Hepatocyte (in vitro differentiated cells): ENCODE data around the gene MEI4. TPM values are rescaled to one million over a fixed set of nuclear protein-coding genes. Genes with fewer than 3 reads are reported as not detected.

Experiments used
- DNase-seq: peaks from one replicate; pipeline ENCODE4 v3.0.0-alpha.2; 2016; ENCODE audit warnings: low spot score
- H2AFZ ChIP-seq: fragments of 200-600 bp; sonication (generic); 2 replicates; pipeline ENCODE4 v1.6.0; 2016; ENCODE audit warnings: antibody characterized with exemption, mild to moderate bottlenecking
- H3K27ac ChIP-seq: fragments of 200-600 bp; sonication (generic); 2 replicates; pipeline ENCODE4 v1.5.1; 2016; ENCODE audit warnings: mild to moderate bottlenecking
- H3K27me3 ChIP-seq: fragments of 200-600 bp; sonication (generic); 2 replicates; pipeline ENCODE4 v1.6.1; 2016
- H3K36me3 ChIP-seq: fragments of 200-600 bp; sonication (generic); replicated peaks from 2 replicates; pipeline ENCODE4 v1.5.1; 2016; ENCODE audit warnings: low read depth; ENCODE audit not compliant: insufficient read depth
- H3K4me1 ChIP-seq: fragments of 200-600 bp; sonication (generic); 2 replicates; pipeline ENCODE4 v1.5.1; 2016; ENCODE audit warnings: mild to moderate bottlenecking, moderate library complexity; ENCODE audit not compliant: insufficient read depth
- H3K4me2 ChIP-seq: fragments of 200-600 bp; sonication (generic); 2 replicates; pipeline ENCODE4 v1.6.0; 2016
- H3K4me3 ChIP-seq: fragments of 200-600 bp; sonication (generic); 2 replicates; pipeline ENCODE4 v1.5.1; 2016; ENCODE audit warnings: mild to moderate bottlenecking
- H3K79me2 ChIP-seq: fragments of 200-600 bp; sonication (generic); 2 replicates; pipeline ENCODE4 v1.6.0; 2017; ENCODE audit warnings: mild to moderate bottlenecking
- H3K9me2 ChIP-seq: fragments of 200-600 bp; sonication (generic); replicated peaks from 2 replicates; pipeline ENCODE4 v1.6.0; 2017; ENCODE audit warnings: mild to moderate bottlenecking; ENCODE audit not compliant: insufficient read depth
- H3K9me3 ChIP-seq: fragments of 200-600 bp; sonication (generic); 2 replicates; pipeline ENCODE4 v1.5.1; 2016; ENCODE audit warnings: low read depth, mild to moderate bottlenecking
- H4K20me1 ChIP-seq: fragments of 200-600 bp; sonication (generic); 2 replicates; pipeline ENCODE4 v1.6.0; 2016; ENCODE audit warnings: mild to moderate bottlenecking; ENCODE audit not compliant: insufficient read depth, poor library complexity, severe bottlenecking
- EZH2 ChIP-seq: fragments of 200-600 bp; sonication (generic); IDR thresholded peaks from 2 replicates; pipeline ENCODE4 v1.6.1; 2016; ENCODE audit warnings: antibody characterized with exemption, mild to moderate bottlenecking, borderline replicate concordance
- EZH2phosphoT487 ChIP-seq: fragments of 200-600 bp; sonication (generic); IDR thresholded peaks from one replicate; pipeline ENCODE4 v1.6.1; 2018; ENCODE audit warnings: antibody characterized with exemption, mild to moderate bottlenecking, low read depth, moderate library complexity; ENCODE audit not compliant: unreplicated experiment, severe bottlenecking
- WGBS: methylation state at CpG from one replicate; pipeline ENCODE4 v1.1.6; 2016; ENCODE audit warnings: low lambda C conversion rate; ENCODE audit errors: missing lambda C conversion rate; 5-methylcytosine and 5-hydroxymethylcytosine counted together
- polyA plus RNA-seq: library from polyadenylated mRNA; unstranded; fragments of >200 nt; fragmentation: Nextera tagmentation; extraction: Ambion mirVana; gene quantifications from 2 replicates; pipeline ENCODE4 v1.2.1, GENCODE V29; 2016
- total RNA-seq: library from RNA; depleted of rRNA; stranded (reverse); fragments of >200 nt; gene quantifications from 2 replicates; pipeline ENCODE4 v1.2.3, GENCODE V29; 2014
- TF ChIP-seq, protein P1 (sequence below): fragments of 200-600 bp; sonication (generic); IDR thresholded peaks from 2 replicates; pipeline ENCODE4 v1.5.1; 2016; ENCODE audit warnings: antibody characterized with exemption, mild to moderate bottlenecking; ENCODE audit not compliant: poor library complexity

The MEI4 gene
- total and polyA plus RNA-seq, 2 experiments from 2014 or later = 0.27 TPM; not detected in 1

DNA sequence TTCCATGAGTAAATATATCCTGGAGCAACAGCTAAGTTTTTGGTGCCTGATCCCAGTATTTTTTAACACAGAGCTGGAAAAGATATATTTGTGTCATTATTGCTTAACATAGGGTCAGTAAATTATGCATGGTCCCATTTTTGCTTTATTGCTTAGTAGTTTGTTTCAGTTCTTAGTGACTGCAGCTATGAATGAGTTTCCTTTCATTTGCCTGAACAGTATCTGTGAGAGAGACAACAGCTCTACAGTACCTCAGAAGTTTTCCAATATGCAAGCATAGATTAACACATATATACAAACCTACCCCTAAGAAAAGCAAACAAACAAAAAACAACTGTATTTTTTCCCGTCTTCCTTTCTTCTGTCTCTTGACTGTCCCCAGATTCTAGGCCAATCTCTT is 160.3 kb downstream of the MEI4 start:
- Histone ChIP-seq H4K20me1 (no peaks in the 10 kb centered on the region), H2AFZ (no peak overlapping the region), H3K36me3 (no peaks in the 10 kb centered on the region), H3K79me2 (no peaks in the 10 kb centered on the region), H3K9me3 (no peaks in the 10 kb centered on the region), H3K4me1 (peaks cover 8% of the 10 kb centered on the region), H3K4me2 (no peak overlapping the region), H3K9me2 (no peaks in the 10 kb centered on the region), H3K27me3 (no peaks in the 10 kb centered on the region), H3K27ac (no peak overlapping the region), H3K4me3 (no peak overlapping the region)
- TF ChIP-seq EZH2phosphoT487 = no peak
- TF ChIP-seq EZH2 = no peak
- TF ChIP-seq, protein P1, sequence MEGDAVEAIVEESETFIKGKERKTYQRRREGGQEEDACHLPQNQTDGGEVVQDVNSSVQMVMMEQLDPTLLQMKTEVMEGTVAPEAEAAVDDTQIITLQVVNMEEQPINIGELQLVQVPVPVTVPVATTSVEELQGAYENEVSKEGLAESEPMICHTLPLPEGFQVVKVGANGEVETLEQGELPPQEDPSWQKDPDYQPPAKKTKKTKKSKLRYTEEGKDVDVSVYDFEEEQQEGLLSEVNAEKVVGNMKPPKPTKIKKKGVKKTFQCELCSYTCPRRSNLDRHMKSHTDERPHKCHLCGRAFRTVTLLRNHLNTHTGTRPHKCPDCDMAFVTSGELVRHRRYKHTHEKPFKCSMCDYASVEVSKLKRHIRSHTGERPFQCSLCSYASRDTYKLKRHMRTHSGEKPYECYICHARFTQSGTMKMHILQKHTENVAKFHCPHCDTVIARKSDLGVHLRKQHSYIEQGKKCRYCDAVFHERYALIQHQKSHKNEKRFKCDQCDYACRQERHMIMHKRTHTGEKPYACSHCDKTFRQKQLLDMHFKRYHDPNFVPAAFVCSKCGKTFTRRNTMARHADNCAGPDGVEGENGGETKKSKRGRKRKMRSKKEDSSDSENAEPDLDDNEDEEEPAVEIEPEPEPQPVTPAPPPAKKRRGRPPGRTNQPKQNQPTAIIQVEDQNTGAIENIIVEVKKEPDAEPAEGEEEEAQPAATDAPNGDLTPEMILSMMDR = no peak
- WGBS = 100% methylated on average over 1 of the region's 1 CpG
- no peak for DNase-seq

DNA sequence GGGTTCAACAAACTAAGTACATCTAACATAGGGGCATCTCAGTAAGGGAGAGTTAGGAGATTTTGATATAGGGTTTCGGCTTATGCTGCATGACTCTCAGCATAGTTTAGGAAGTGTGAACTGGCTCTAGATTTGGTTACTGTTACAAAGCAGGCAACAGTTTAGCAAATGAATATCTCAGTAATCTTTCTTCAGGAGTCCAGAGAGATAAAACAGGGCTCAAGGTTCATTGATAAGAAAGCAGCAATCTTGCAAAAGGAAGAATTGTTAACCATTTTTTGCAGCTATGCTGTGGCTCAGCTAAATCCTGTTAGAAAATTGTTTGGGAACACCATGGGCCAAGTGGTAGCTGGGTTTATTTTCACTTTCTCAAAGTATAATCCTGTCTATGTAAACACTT is 161.3 kb downstream of the MEI4 start:
- Histone ChIP-seq H3K79me2 (no peaks in the 10 kb centered on the region), H3K4me2 (peak overlapping the region; percentile 51), H3K4me1 (peaks cover 8% of the 10 kb centered on the region), H3K36me3 (no peaks in the 10 kb centered on the region), H3K27me3 (no peaks in the 10 kb centered on the region), H3K9me2 (no peaks in the 10 kb centered on the region), H3K9me3 (no peaks in the 10 kb centered on the region), H4K20me1 (no peaks in the 10 kb centered on the region), H3K4me3 (no peak overlapping the region), H2AFZ (no peak overlapping the region), H3K27ac (no peak overlapping the region)
- WGBS = 40% methylated on average over 1 of the region's 1 CpG
- no peak for TF ChIP-seq EZH2phosphoT487
- no peak for TF ChIP-seq EZH2
- TF ChIP-seq, protein P1 = no peak
- peak; percentile 7 for DNase-seq

DNA sequence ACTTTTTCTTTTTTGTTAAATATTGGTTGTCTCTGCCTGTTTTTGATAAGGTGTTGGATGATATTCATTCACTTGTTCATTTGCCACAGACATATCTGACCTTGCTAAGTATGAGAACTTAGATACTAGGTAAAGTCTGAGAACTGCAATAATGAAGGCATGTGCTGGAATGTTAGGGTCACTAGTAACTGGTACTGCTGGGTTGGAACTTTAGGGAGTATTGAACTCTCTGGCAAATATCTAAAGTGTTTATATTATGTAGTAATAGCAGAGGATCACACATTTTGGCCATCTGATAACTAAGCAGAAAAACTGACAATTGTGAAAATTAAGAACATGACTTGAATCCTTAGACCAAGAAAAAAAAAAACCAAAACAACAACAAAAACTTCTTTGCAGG is 162.7 kb downstream of the MEI4 start:
- no peaks in the 10 kb centered on the region for H3K36me3 ChIP-seq
- no peak overlapping the region for H3K27ac ChIP-seq
- no peaks in the 10 kb centered on the region for H3K9me2 ChIP-seq
- no peak overlapping the region for H3K4me3 ChIP-seq
- TF ChIP-seq EZH2 = no peak
- TF ChIP-seq EZH2phosphoT487 = no peak
- TF ChIP-seq, protein P1 = no peak
- H3K9me3 ChIP-seq = no peaks in the 10 kb centered on the region
- no peak overlapping the region for H2AFZ ChIP-seq
- no peaks in the 10 kb centered on the region for H4K20me1 ChIP-seq
- H3K27me3 ChIP-seq = no peaks in the 10 kb centered on the region
- no peaks in the 10 kb centered on the region for H3K79me2 ChIP-seq
- peak overlapping the region; percentile 51 for H3K4me2 ChIP-seq
- peaks cover 8% of the 10 kb centered on the region for H3K4me1 ChIP-seq
- DNase-seq = no peak

DNA sequence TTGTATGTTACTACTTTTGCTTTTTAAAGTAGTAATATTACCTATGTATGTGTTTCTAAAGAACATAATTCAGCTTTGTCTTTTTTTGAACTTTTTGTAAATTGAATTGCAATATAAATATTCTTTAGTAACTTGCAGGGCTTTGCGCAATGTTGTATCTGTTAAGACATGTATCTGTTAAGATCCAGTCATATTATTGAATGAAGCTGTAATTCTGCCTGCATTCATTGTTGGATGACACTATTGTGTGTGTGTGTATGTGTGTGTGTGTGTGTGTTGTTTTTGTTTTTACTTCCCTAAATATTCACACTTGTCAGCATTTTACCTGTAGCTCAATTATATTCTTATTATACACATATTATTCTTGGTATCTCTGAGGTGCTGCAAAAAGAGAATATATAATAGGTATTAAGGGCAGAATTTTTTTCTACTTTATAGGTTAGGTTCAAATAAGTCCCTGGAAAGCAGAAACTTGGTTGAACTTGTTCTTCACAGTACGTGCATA is 164.0 kb downstream of the MEI4 start:
- DNase-seq = no peak
- no peak overlapping the region for H3K4me2 ChIP-seq
- TF ChIP-seq EZH2 = no peak
- no peak for TF ChIP-seq EZH2phosphoT487
- TF ChIP-seq, protein P1 = no peak
- H4K20me1 ChIP-seq = no peaks in the 10 kb centered on the region
- H3K27me3 ChIP-seq = no peaks in the 10 kb centered on the region
- no peak overlapping the region for H3K27ac ChIP-seq
- H3K79me2 ChIP-seq = no peaks in the 10 kb centered on the region
- peaks cover 8% of the 10 kb centered on the region for H3K4me1 ChIP-seq
- no peak overlapping the region for H3K4me3 ChIP-seq
- 85% methylated on average over 2 of the region's 2 CpGs for WGBS
- H3K9me2 ChIP-seq = no peaks in the 10 kb centered on the region
- H3K9me3 ChIP-seq = no peaks in the 10 kb centered on the region
- H3K36me3 ChIP-seq = no peaks in the 10 kb centered on the region
- H2AFZ ChIP-seq = no peak overlapping the region
